IPS DF 6.9 (cell line): ENCODE data around the gene ADO.

Experiments used
- DNase-seq: peaks from one replicate; pipeline ENCODE4 v3.0.0-alpha.2; 2013; ENCODE audit warnings: low read depth, low spot score
- H3K27ac ChIP-seq: one replicate; pipeline ENCODE4 v1.5.1; 2013; ENCODE audit warnings: low read length, control low read depth
- H3K27me3 ChIP-seq: 2 replicates; pipeline ENCODE4 v1.6.1; 2013; ENCODE audit warnings: mild to moderate bottlenecking, low read length; ENCODE audit not compliant: control insufficient read depth, insufficient read depth
- H3K36me3 ChIP-seq: 2 replicates; pipeline ENCODE4 v1.6.1; 2013; ENCODE audit warnings: low read length; ENCODE audit not compliant: control insufficient read depth, insufficient read depth
- H3K4me1 ChIP-seq: 2 replicates; pipeline ENCODE4 v1.6.1; 2013; ENCODE audit warnings: low read length; ENCODE audit not compliant: control insufficient read depth, insufficient read depth
- H3K4me3 ChIP-seq: 2 replicates; pipeline ENCODE4 v1.5.1; 2013; ENCODE audit warnings: mild to moderate bottlenecking, low read length
- H3K9me3 ChIP-seq: 2 replicates; pipeline ENCODE4 v1.6.1; 2013; ENCODE audit warnings: low read length, inconsistent platforms; ENCODE audit not compliant: control insufficient read depth, insufficient read depth
- WGBS: extraction: QIAGEN DNeasy Blood & Tissue Kit; methylation state at CpG from one replicate; pipeline ENCODE4 v1.1.7; 2013; ENCODE audit warnings: mixed read lengths, missing lambda C conversion rate; ENCODE audit not compliant: insufficient read length, insufficient coverage; 5-methylcytosine and 5-hydroxymethylcytosine counted together

Gene ADO

GRCh38 chr10:62804356-62805230 is at the start of gene ADO:
ADO (plus strand) TSS chr10:62804720; CDS start chr10:62805060, 340 bp downstream.
- DNase-seq: peak; percentile 76
- Histone ChIP-seq H3K36me3 (no peaks in the 10 kb centered on the region), H3K9me3 (no peaks in the 10 kb centered on the region), H3K4me3 (peak within 1 kb of the TSS; percentile 79), H3K27me3 (no peaks in the 10 kb centered on the region), H3K27ac (no peak within 1 kb of the TSS), H3K4me1 (no peaks in the 10 kb centered on the region)
- no CpG with 5 or more reads among the region's 87 CpGs for WGBS

DNA sequence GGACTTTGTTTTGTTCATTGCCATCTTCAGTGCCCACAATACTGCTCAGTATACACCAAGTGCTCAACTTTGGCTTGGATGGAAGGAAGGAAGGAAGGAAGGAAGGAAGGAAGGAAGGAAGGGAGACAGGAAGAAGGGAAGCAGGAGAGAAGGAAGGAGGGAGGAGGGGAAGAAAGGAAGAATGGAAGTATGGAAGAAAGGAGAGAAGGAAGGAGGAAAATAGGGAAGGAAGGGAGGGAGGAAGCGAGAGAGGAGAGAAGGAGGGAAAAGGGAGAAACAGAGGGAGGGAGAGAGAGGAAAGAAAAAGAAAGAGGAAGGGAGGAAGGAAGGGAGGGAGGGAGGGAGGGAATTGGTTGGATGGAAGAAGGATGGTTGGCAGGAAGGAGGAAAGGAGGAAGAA is 49.6 kb upstream of the ADO start:
- Histone ChIP-seq H3K4me3 (no peak overlapping the region), H3K4me1 (no peaks in the 10 kb centered on the region), H3K27me3 (no peaks in the 10 kb centered on the region), H3K9me3 (no peaks in the 10 kb centered on the region), H3K27ac (no peak overlapping the region), H3K36me3 (no peaks in the 10 kb centered on the region)
- WGBS: 100% methylated on average over 1 of the region's 1 CpG
- DNase-seq: no peak

- Histone ChIP-seq H3K4me1 (peaks cover 5% of the 10 kb centered on the region; the same call in 1 of the 2 replicates), H3K4me3 (no peak overlapping the region), H3K27ac (no peak overlapping the region), H3K36me3 (no peaks in the 10 kb centered on the region), H3K27me3 (no peaks in the 10 kb centered on the region), H3K9me3 (no peaks in the 10 kb centered on the region)
- no peak for DNase-seq
- no CpG with 5 or more reads among the region's 8 CpGs for WGBS
Measured at GRCh38 chr10:62755662-62756653, 48.6 kb upstream of the ADO start.

DNA sequence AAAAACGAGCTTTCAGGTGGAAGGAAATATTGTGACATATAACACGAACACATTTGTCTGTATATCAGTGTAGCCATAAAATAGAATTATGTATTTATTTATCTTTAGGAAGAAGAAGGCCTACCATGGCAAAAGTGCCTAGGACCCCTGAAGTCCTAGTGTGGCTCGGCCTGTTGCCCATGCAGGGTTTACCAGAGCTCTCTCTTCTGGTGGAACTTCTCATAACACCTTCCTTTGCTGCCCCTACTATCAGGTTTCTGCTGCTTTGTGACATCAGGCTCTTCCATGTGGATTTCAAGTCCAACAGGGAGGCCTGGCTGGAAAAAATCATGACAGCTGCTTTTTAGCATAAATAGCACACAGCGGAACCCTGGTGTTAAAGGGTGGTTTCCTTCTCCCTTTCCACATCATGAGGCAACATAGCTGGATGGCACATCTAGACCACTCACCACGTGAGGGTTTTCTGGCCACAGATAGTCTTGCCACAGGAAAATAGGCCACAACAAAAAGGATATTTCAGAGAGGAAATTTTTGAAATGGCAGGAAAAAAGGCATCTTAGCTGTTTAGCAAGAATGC is 44.8 kb upstream of the ADO start:
- no CpG with 5 or more reads among the region's 5 CpGs for WGBS
- H3K36me3 ChIP-seq: no peaks in the 10 kb centered on the region
- peaks cover 5% of the 10 kb centered on the region; the same call in 1 of the 2 replicates for H3K4me1 ChIP-seq
- H3K27me3 ChIP-seq: no peaks in the 10 kb centered on the region
- DNase-seq: no peak
- no peak overlapping the region for H3K27ac ChIP-seq
- H3K9me3 ChIP-seq: no peaks in the 10 kb centered on the region
- H3K4me3 ChIP-seq: no peak overlapping the region

DNA sequence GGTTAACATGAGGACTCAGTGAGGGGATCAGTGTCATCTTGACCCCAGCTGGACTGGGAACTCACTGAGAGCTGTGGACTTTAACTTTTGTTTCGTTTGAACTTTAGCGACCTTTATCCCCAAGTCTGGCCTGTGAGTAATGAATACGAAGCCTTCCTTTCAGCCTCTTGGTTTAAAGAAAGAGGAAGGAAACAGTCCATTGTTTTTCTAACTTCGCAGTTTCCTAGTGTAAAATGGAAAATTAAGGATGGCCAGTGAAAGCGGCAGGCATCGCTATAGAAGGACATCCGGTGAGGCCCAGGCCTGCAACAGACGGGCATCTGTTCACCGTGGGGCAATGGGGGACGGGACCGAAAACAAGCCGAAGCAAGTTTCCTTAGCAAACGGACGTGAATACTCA is 44.1 kb upstream of the ADO start:
- no CpG with 5 or more reads among the region's 14 CpGs for WGBS
- no peak for DNase-seq

GRCh38 chr10:62761115-62761514 is 43.4 kb upstream of the ADO start:
- Histone ChIP-seq H3K27ac (no peak overlapping the region), H3K36me3 (no peaks in the 10 kb centered on the region), H3K9me3 (no peaks in the 10 kb centered on the region), H3K4me1 (peaks cover 5% of the 10 kb centered on the region; the same call in 1 of the 2 replicates), H3K4me3 (no peak overlapping the region), H3K27me3 (no peaks in the 10 kb centered on the region)
- WGBS: no CpG with 5 or more reads among the region's 3 CpGs
- DNase-seq: no peak

More for the DNA sequence above, 44.1 kb upstream of the ADO start:
- Histone ChIP-seq H3K27me3 (no peaks in the 10 kb centered on the region), H3K27ac (no peak overlapping the region), H3K4me1 (peaks cover 5% of the 10 kb centered on the region; the same call in 1 of the 2 replicates), H3K4me3 (no peak overlapping the region), H3K36me3 (no peaks in the 10 kb centered on the region), H3K9me3 (no peaks in the 10 kb centered on the region)

- H3K27me3 ChIP-seq: no peaks in the 10 kb centered on the region
- no peaks in the 10 kb centered on the region for H3K36me3 ChIP-seq
- H3K4me3 ChIP-seq: no peak overlapping the region
- H3K27ac ChIP-seq: no peak overlapping the region
- H3K9me3 ChIP-seq: no peaks in the 10 kb centered on the region
- no CpG with 5 or more reads among the region's 4 CpGs for WGBS
- H3K4me1 ChIP-seq: peaks cover 5% of the 10 kb centered on the region; the same call in 1 of the 2 replicates
- no peak for DNase-seq
Measured at GRCh38 chr10:62763155-62763554, 41.4 kb upstream of the ADO start.

- Histone ChIP-seq H3K9me3 (no peaks in the 10 kb centered on the region), H3K36me3 (no peaks in the 10 kb centered on the region), H3K4me1 (peaks cover 5% of the 10 kb centered on the region; the same call in 1 of the 2 replicates), H3K27me3 (no peaks in the 10 kb centered on the region), H3K27ac (no peak overlapping the region), H3K4me3 (no peak overlapping the region)
- DNase-seq: no peak
- WGBS: no CpG with 5 or more reads among the region's 4 CpGs
Measured at GRCh38 chr10:62764011-62764410, 40.5 kb upstream of the ADO start.

DNA sequence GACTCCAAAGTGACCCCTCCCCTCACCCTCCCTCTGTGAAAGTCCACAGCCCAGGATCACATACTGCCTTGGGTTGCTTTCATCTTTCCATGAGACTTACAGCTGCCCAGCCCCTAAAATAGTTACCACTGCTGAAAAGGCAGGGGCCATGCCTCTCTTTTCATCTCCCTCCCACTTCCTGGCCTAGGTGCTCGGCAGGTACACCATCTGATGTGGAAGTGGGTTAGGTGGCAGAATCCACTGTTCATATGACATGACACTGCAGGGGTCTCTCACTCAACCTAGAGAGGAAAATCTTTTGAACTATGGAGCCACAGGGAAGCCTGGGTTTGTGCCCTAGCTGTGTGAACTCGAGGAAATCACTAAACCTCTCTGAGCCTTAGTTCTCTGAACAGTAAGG is 38.8 kb upstream of the ADO start:
- Histone ChIP-seq H3K36me3 (no peaks in the 10 kb centered on the region), H3K9me3 (no peaks in the 10 kb centered on the region), H3K4me1 (no peaks in the 10 kb centered on the region; the same call in 1 of the 2 replicates), H3K27me3 (no peaks in the 10 kb centered on the region), H3K4me3 (no peak overlapping the region), H3K27ac (no peak overlapping the region)
- DNase-seq: no peak
- no CpG with 5 or more reads among the region's 2 CpGs for WGBS

DNA sequence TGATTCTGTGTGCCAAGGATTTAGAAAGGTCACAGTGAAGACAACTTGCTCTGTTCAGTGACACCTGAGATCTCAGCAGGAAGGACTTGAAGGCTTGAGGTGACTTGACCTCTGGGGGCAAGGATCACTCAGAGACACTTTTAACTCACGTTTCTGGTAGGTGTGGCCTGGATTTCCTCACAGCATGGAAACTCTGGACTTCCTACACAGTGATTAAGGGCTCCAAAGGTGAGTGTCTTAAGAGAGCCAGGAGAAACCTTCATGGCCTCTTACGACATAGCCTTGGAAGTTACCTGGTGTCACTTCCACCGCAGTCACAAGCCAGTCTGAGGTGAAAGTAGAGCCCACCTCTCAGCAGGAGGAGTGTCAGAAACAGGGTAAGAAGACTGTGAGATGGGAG is 38.1 kb upstream of the ADO start:
- DNase-seq: no peak
- Histone ChIP-seq H3K4me3 (no peak overlapping the region), H3K36me3 (no peaks in the 10 kb centered on the region), H3K27ac (no peak overlapping the region), H3K4me1 (peaks cover 1% of the 10 kb centered on the region; the same call in 1 of the 2 replicates), H3K9me3 (no peaks in the 10 kb centered on the region), H3K27me3 (no peaks in the 10 kb centered on the region)
- no CpG with 5 or more reads among the region's 3 CpGs for WGBS
